Tibial nerve (tissue), 3 donors: Measurements from ENCODE around the gene FADS6.

Experiments
- CTCF ChIP-seq, 5 experiments: fragments of 200-600 bp in 3 of 5; fragments of 450-650 bp in 2 of 5; sonication (generic) in 3 of 5; IDR thresholded peaks; one replicate each; pipeline ENCODE4 v1.5.1; 2016 to 2019; ENCODE audit warnings: antibody characterized with exemption in 5 of 5, mild to moderate bottlenecking in 3 of 5, moderate library complexity in 2 of 5
- POLR2A ChIP-seq, 2 donors: fragments of 450-650 bp; IDR thresholded peaks; one replicate each; pipeline ENCODE4 v1.6.1; 2017; ENCODE audit warnings: antibody characterized with exemption in 2 of 2, mild to moderate bottlenecking in 2 of 2, moderate library complexity in 2 of 2

GRCh38 chr17:74830861-74831260 lies 62.6 kb downstream of the FADS6 start:
- TF ChIP-seq CTCF (IDR thresholded peaks at IDR 0.05) (no peak), POLR2A (IDR thresholded peaks at IDR 0.05) (no peak)
